Testis (tissue), 2 donors: ENCODE data around the gene RERE.

Experiments used
- CTCF ChIP-seq, 3 experiments: fragments of 450-650 bp in 2 of 3; fragments of 200-600 bp in 1 of 3; sonication (generic) in 1 of 3; IDR thresholded peaks; one replicate each; pipeline ENCODE4 v1.5.1; 2016 to 2019; ENCODE audit warnings: antibody characterized with exemption in 3 of 3, mild to moderate bottlenecking in 2 of 3, moderate library complexity in 1 of 3
- POLR2A ChIP-seq: fragments of 450-650 bp; IDR thresholded peaks from one replicate; pipeline ENCODE4 v1.6.1; 2017; ENCODE audit warnings: antibody characterized with exemption, mild to moderate bottlenecking, moderate library complexity

- no peak for TF ChIP-seq CTCF (IDR thresholded peaks at IDR 0.05)
- TF ChIP-seq POLR2A, result no peak
Observed at GRCh38 chr1:8318436-8318835, 499.0 kb downstream of the RERE start.
